Measurements from ENCODE around the gene ZBTB38.

The ZBTB38 gene

DNA sequence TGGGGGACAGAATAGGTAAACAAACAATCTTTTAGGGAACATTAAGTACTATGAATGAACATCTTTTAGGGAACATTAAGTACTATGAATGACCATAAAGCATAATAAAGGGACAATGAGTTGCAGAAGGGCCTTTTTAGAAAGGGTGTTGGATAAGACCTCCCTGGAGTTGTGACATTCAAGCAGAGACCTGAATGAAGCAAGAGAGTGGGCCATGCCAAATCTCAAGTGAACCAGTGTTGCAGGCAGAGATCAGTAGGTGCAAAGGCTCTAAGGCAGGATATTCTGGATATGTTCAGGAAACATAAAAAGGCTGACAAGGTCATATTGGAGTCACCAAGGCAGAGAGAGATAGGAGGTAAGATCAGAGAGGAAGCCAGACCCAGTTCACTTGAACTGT lies 29.4 kb upstream of the ZBTB38 start:
- DNase-seq = no peak
- H3K36me3 ChIP-seq (ENCODE audit: control insufficient read depth, insufficient read depth, low read length) = no peaks in the 10 kb centered on the region
- H3K4me3 ChIP-seq (ENCODE audit: insufficient read depth, low read depth, low read length, poor library complexity, severe bottlenecking) = no peak overlapping the region
- no peaks in the 10 kb centered on the region for H3K9me3 ChIP-seq (ENCODE audit: control insufficient read depth, low read length)
- no peak overlapping the region for H3K27ac ChIP-seq (ENCODE audit: insufficient read depth, low read length, poor library complexity, severe bottlenecking)
- H3K27me3 ChIP-seq (replicated peaks; ENCODE audit: control insufficient read depth, insufficient read depth, low read length, poor library complexity, severe bottlenecking) = no peaks in the 10 kb centered on the region
- H3K4me1 ChIP-seq (ENCODE audit: control insufficient read depth, insufficient read depth, low read length, poor library complexity, severe bottlenecking) = no peaks in the 10 kb centered on the region

DNA sequence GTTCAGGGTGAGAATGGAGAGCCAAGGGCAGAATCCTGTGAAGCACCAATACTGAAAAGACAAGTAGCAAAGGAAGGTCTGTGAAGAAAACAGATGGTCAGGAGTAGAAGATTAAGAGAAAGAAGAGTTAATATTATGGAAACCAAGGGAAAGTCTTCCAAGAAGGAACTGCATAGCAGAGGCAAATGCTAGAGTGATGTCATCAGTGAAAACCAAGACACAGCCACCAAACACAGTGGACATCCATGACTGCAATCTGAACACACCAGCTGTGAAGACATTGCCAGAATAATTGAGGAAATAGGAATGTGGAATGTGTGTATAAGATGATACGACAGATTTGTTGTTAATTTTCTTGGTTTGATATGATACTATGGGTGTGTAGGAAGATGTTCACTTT lies 26.8 kb upstream of the ZBTB38 start:
- Histone ChIP-seq H3K4me3 (ENCODE audit: insufficient read depth, low read depth, low read length, poor library complexity, severe bottlenecking) (no peak overlapping the region), H3K27ac (ENCODE audit: insufficient read depth, low read length, poor library complexity, severe bottlenecking) (no peak overlapping the region), H3K9me3 (ENCODE audit: control insufficient read depth, low read length) (no peaks in the 10 kb centered on the region), H3K4me1 (ENCODE audit: control insufficient read depth, insufficient read depth, low read length, poor library complexity, severe bottlenecking) (no peaks in the 10 kb centered on the region), H3K27me3 (replicated peaks; ENCODE audit: control insufficient read depth, insufficient read depth, low read length, poor library complexity, severe bottlenecking) (no peaks in the 10 kb centered on the region), H3K36me3 (ENCODE audit: control insufficient read depth, insufficient read depth, low read length) (no peaks in the 10 kb centered on the region)
- no peak for DNase-seq

DNA sequence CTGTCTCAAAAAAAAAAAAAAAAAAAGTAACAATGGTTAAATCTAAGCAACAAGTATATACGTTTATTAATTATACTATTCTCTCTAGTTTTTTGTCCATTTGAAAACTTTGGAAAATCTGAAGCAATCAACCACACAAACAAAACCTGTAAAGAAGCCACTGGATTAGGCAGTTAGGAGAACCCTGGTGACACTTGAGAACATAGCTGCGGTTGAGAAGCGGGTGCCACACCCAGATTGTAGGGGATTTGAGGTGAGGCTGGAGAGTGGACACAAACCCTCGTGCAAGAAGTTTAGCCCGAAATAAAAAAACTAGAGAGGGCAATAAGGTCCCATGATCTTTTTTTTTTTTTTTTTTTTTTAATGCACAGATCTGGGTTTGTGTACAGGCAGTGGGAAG lies 25.9 kb upstream of the ZBTB38 start:
- Histone ChIP-seq H3K4me3 (ENCODE audit: insufficient read depth, low read depth, low read length, poor library complexity, severe bottlenecking) (no peak overlapping the region), H3K27ac (ENCODE audit: insufficient read depth, low read length, poor library complexity, severe bottlenecking) (no peak overlapping the region), H3K27me3 (replicated peaks; ENCODE audit: control insufficient read depth, insufficient read depth, low read length, poor library complexity, severe bottlenecking) (no peaks in the 10 kb centered on the region), H3K4me1 (ENCODE audit: control insufficient read depth, insufficient read depth, low read length, poor library complexity, severe bottlenecking) (no peaks in the 10 kb centered on the region), H3K9me3 (ENCODE audit: control insufficient read depth, low read length) (no peaks in the 10 kb centered on the region), H3K36me3 (ENCODE audit: control insufficient read depth, insufficient read depth, low read length) (no peaks in the 10 kb centered on the region)
- DNase-seq = no peak

DNA sequence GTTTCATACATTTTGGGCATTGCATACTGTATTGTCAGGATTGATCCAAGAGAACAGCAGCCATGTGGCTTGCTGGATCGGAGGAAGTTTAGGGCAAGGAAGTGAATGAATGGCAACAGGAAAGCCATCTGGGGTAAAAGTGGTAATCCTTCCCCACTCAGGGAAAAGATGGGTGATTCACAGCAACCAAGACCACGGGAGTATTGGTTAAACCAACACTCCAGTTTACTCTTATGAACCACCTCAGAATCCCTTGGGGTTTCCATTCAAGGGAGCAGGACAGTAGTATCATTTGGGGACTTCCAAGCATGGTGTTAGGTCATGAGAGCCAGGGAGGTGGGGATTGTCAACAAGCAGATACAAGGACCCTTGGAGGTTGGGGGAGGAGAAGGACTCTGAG lies 25.2 kb upstream of the ZBTB38 start:
- no peak for DNase-seq
- H3K4me3 ChIP-seq (ENCODE audit: insufficient read depth, low read depth, low read length, poor library complexity, severe bottlenecking) = no peak overlapping the region
- H3K36me3 ChIP-seq (ENCODE audit: control insufficient read depth, insufficient read depth, low read length) = no peaks in the 10 kb centered on the region
- H3K9me3 ChIP-seq (ENCODE audit: control insufficient read depth, low read length) = no peaks in the 10 kb centered on the region
- no peaks in the 10 kb centered on the region for H3K4me1 ChIP-seq (ENCODE audit: control insufficient read depth, insufficient read depth, low read length, poor library complexity, severe bottlenecking)
- H3K27ac ChIP-seq (ENCODE audit: insufficient read depth, low read length, poor library complexity, severe bottlenecking) = no peak overlapping the region
- no peaks in the 10 kb centered on the region for H3K27me3 ChIP-seq (replicated peaks; ENCODE audit: control insufficient read depth, insufficient read depth, low read length, poor library complexity, severe bottlenecking)

DNA sequence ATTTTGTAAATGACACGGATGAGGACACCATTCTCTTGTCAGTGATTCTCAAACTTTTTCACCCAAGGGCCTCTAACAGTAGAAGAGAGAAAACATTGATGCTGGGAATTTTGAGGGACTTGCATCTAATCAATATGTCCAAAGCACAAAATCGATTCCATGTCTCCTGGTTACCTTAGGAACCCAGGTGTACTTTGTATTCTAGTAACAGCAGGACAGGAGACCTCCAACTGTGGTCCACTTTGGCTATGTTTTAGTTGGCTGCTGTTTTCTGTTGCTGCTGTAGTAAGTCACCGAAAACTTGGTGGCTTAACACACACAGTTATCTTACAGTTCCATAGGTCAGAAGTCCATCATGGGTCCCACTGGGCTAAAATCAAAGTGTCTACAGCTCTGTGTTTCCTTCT lies 24.4 kb upstream of the ZBTB38 start:
- H3K27ac ChIP-seq (ENCODE audit: insufficient read depth, low read length, poor library complexity, severe bottlenecking) = no peak overlapping the region
- no peaks in the 10 kb centered on the region for H3K9me3 ChIP-seq (ENCODE audit: control insufficient read depth, low read length)
- DNase-seq = no peak
- H3K4me1 ChIP-seq (ENCODE audit: control insufficient read depth, insufficient read depth, low read length, poor library complexity, severe bottlenecking) = no peaks in the 10 kb centered on the region
- no peaks in the 10 kb centered on the region for H3K27me3 ChIP-seq (replicated peaks; ENCODE audit: control insufficient read depth, insufficient read depth, low read length, poor library complexity, severe bottlenecking)
- H3K36me3 ChIP-seq (ENCODE audit: control insufficient read depth, insufficient read depth, low read length) = no peaks in the 10 kb centered on the region
- H3K4me3 ChIP-seq (ENCODE audit: insufficient read depth, low read depth, low read length, poor library complexity, severe bottlenecking) = no peak overlapping the region

DNA sequence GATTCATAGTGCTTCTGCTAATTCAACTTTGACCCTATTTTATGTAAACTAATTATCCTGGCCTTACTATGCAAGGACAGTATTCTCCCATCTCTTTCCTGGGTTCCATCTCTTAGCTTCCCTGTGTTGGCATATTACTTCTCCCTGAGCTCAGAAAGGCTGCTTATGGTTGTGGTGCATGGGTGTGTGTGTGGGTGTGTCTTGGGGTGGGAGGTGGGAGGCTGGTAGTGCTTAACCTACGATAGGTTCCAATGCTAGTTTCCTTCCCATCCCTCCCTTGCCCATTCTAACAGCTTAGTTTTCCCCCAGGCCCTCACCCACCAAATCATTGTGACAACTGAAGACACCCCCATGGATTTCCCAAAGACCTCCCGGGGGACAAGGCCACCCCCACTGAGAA lies 22.8 kb upstream of the ZBTB38 start:
- H3K27ac ChIP-seq (ENCODE audit: insufficient read depth, low read length, poor library complexity, severe bottlenecking) = no peak overlapping the region
- no peak for DNase-seq
- H3K36me3 ChIP-seq (ENCODE audit: control insufficient read depth, insufficient read depth, low read length) = no peaks in the 10 kb centered on the region
- H3K9me3 ChIP-seq (ENCODE audit: control insufficient read depth, low read length) = no peaks in the 10 kb centered on the region
- no peak overlapping the region for H3K4me3 ChIP-seq (ENCODE audit: insufficient read depth, low read depth, low read length, poor library complexity, severe bottlenecking)
- H3K4me1 ChIP-seq (ENCODE audit: control insufficient read depth, insufficient read depth, low read length, poor library complexity, severe bottlenecking) = no peaks in the 10 kb centered on the region
- no peaks in the 10 kb centered on the region for H3K27me3 ChIP-seq (replicated peaks; ENCODE audit: control insufficient read depth, insufficient read depth, low read length, poor library complexity, severe bottlenecking)

DNA sequence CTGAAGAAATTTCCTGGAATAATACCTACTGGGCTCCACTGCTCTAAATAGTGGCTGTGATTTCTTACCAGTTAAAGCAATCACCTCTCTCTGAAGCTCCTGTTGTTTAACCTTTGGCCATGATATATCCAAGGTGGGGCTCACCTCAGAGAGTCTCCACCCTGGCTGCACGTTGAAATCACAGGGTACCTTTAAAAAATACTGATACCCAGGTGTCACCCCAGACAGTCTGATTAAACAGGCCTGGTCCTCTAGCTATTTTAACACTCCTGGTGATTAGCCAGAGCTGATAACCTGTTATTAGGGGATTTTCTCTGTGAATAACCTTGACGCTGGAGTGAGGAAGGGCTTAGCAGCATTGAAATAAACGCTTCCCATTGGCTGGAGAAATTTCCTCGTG lies 22.3 kb upstream of the ZBTB38 start:
- H3K27ac ChIP-seq (ENCODE audit: insufficient read depth, low read length, poor library complexity, severe bottlenecking) = no peak overlapping the region
- H3K4me1 ChIP-seq (ENCODE audit: control insufficient read depth, insufficient read depth, low read length, poor library complexity, severe bottlenecking) = no peaks in the 10 kb centered on the region

DNA sequence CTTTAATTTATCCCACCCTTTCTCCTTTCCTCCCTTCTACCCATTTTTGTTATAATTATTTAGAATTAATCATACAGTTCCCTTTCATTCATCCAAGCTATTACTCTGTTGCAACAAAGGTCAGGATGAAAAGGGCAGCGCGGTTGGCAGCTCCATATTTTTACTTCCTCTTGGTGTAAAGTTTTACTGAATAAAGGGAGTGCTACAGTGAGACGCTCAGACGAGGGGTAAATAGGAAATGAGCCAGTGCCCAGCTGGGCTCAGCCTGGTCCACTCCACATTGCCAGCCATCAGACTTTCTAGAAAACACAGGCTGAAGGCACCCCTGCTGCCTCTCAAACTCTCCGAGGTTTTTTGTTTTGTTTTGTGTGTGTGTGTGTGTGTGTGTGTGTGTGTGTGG lies 21.9 kb upstream of the ZBTB38 start:
- H3K36me3 ChIP-seq (ENCODE audit: control insufficient read depth, insufficient read depth, low read length) = no peaks in the 10 kb centered on the region
- H3K4me1 ChIP-seq (ENCODE audit: control insufficient read depth, insufficient read depth, low read length, poor library complexity, severe bottlenecking) = no peaks in the 10 kb centered on the region
- DNase-seq = no peak
- H3K4me3 ChIP-seq (ENCODE audit: insufficient read depth, low read depth, low read length, poor library complexity, severe bottlenecking) = no peak overlapping the region
- H3K27ac ChIP-seq (ENCODE audit: insufficient read depth, low read length, poor library complexity, severe bottlenecking) = no peak overlapping the region
- H3K9me3 ChIP-seq (ENCODE audit: control insufficient read depth, low read length) = no peaks in the 10 kb centered on the region
- no peaks in the 10 kb centered on the region for H3K27me3 ChIP-seq (replicated peaks; ENCODE audit: control insufficient read depth, insufficient read depth, low read length, poor library complexity, severe bottlenecking)

More for the DNA sequence above, 22.3 kb upstream of the ZBTB38 start:
- no peaks in the 10 kb centered on the region for H3K9me3 ChIP-seq (ENCODE audit: control insufficient read depth, low read length)
- no peaks in the 10 kb centered on the region for H3K27me3 ChIP-seq (replicated peaks; ENCODE audit: control insufficient read depth, insufficient read depth, low read length, poor library complexity, severe bottlenecking)
- DNase-seq = no peak
- no peaks in the 10 kb centered on the region for H3K36me3 ChIP-seq (ENCODE audit: control insufficient read depth, insufficient read depth, low read length)
- H3K4me3 ChIP-seq (ENCODE audit: insufficient read depth, low read depth, low read length, poor library complexity, severe bottlenecking) = no peak overlapping the region

DNA sequence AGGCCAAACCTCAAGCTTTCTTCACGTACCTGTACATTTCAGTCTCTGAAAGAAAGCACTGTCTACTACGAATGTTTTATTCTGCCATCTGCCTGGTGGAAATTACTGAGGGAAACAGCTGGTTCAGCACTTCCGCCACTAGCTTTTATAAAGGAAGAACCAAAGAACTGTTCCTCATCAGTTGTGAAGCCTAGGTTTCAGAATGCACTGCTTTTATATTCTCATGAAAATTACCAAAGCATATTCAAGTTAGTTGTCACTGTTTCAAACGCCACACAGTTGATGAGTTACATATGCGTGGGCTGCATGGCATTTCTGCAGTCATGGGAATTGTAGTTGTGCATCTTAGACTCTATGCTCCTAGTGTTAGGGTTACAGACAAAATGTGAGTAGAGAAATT lies 21.5 kb upstream of the ZBTB38 start:
- H3K27ac ChIP-seq (ENCODE audit: insufficient read depth, low read length, poor library complexity, severe bottlenecking) = no peak overlapping the region
- no peaks in the 10 kb centered on the region for H3K27me3 ChIP-seq (replicated peaks; ENCODE audit: control insufficient read depth, insufficient read depth, low read length, poor library complexity, severe bottlenecking)
- no peaks in the 10 kb centered on the region for H3K9me3 ChIP-seq (ENCODE audit: control insufficient read depth, low read length)
- DNase-seq = no peak
- no peaks in the 10 kb centered on the region for H3K36me3 ChIP-seq (ENCODE audit: control insufficient read depth, insufficient read depth, low read length)
- H3K4me3 ChIP-seq (ENCODE audit: insufficient read depth, low read depth, low read length, poor library complexity, severe bottlenecking) = no peak overlapping the region
- H3K4me1 ChIP-seq (ENCODE audit: control insufficient read depth, insufficient read depth, low read length, poor library complexity, severe bottlenecking) = no peaks in the 10 kb centered on the region

DNA sequence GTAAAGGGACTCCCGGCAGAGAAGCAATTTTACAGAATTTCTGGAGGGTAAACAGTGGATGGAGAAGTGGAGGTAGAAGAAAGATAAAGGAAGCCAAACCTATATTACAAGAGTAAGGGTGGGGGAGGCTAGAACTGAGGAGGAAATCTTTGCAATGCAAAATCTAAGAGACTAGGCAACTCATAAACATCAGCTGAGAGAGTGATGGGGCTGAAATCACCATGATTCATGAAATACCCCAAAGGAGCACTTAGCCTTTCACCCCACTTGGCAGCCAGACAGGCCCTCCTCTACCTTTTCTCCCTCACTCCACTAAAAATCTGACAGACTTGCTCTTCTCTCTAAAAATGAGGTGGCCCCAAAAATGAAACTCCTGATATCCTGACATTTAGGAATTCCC lies 19.5 kb upstream of the ZBTB38 start:
- Histone ChIP-seq H3K27ac (ENCODE audit: insufficient read depth, low read length, poor library complexity, severe bottlenecking) (no peak overlapping the region), H3K36me3 (ENCODE audit: control insufficient read depth, insufficient read depth, low read length) (no peaks in the 10 kb centered on the region), H3K4me1 (ENCODE audit: control insufficient read depth, insufficient read depth, low read length, poor library complexity, severe bottlenecking) (no peaks in the 10 kb centered on the region), H3K4me3 (ENCODE audit: insufficient read depth, low read depth, low read length, poor library complexity, severe bottlenecking) (no peak overlapping the region), H3K27me3 (replicated peaks; ENCODE audit: control insufficient read depth, insufficient read depth, low read length, poor library complexity, severe bottlenecking) (no peaks in the 10 kb centered on the region), H3K9me3 (ENCODE audit: control insufficient read depth, low read length) (no peaks in the 10 kb centered on the region)
- no peak for DNase-seq

DNA sequence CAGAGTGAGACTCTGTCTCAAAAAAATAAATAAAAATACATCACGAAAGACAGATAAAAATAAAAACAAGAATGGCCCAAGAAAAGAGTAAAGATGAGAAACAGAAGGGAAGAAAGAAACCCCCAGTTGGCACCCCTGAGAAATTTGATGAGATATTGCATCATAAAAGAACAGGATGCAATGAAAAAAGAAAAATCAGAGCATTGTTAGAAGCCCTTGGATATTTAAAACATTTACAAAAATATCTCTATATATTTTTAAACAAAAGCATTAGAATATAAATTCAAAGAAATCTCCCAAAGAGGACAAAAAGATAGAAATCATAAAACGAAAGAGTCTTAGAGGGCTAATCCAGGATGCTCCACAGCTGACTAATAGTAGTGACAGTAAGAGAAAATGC lies 18.6 kb upstream of the ZBTB38 start:
- Histone ChIP-seq H3K36me3 (ENCODE audit: control insufficient read depth, insufficient read depth, low read length) (no peaks in the 10 kb centered on the region), H3K27me3 (replicated peaks; ENCODE audit: control insufficient read depth, insufficient read depth, low read length, poor library complexity, severe bottlenecking) (no peaks in the 10 kb centered on the region), H3K4me1 (ENCODE audit: control insufficient read depth, insufficient read depth, low read length, poor library complexity, severe bottlenecking) (no peaks in the 10 kb centered on the region), H3K9me3 (ENCODE audit: control insufficient read depth, low read length) (no peaks in the 10 kb centered on the region), H3K27ac (ENCODE audit: insufficient read depth, low read length, poor library complexity, severe bottlenecking) (no peak overlapping the region), H3K4me3 (ENCODE audit: insufficient read depth, low read depth, low read length, poor library complexity, severe bottlenecking) (no peak overlapping the region)
- no peak for DNase-seq
